Globus pallidus (tissue), 1 donor: Measurements from ENCODE around the gene RNF212B.
"Not testable (repeated sequence)": the region's sequence is repeated elsewhere in the genome, so short reads cannot be mapped to it uniquely, and the experiment has no call there.

ENCODE experiments used
- DNase-seq: peaks from one replicate; pipeline ENCODE4 v3.0.0-alpha.2; 2015; ENCODE audit warnings: low spot score

Gene RNF212B, protein sequence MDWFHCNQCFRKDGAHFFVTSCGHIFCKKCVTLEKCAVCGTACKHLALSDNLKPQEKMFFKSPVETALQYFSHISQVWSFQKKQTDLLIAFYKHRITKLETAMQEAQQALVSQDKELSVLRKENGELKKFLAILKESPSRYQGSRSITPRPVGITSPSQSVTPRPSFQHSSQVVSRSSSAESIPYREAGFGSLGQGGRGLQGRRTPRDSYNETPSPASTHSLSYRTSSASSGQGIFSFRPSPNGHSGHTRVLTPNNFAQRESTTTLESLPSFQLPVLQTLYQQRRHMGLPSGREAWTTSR

DNA sequence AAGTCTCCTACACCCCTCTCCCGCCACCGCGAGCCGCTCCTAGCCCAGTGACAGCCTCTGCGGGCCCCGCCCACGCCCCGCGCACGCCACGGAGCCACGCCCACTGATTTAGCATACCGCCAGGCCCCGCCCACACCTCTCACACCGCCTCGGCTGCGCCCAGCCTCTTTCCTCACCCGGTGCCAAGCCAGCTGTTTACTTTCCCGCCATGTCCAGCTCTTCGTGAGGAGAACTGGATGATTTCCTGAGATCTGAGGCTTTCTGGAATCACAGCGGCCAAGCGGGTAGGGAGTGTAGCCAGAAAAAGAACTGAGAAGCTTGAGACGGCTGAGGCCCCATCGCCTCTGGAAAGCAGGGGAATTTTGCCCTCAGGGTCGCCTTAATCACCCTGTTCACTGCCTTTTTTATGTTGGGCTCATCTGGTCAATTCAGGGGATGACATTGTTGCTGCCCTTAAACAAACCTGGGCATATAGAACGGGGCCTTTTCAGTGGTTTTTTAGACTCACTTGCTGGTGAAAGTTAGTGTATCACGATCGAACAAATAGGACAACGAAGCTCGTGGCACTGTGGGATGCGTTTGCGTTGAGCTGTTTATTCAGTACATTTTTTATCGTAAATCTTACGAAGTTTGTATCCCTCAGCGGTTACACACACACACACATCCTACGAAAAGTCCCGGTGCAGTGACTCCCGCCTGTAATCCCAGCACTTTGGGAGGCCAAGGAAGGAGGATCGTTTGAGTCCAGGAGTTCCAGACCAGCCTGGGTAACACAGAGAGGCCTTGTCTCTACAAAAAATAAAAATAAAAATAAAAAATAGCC is at the start of gene RNF212B:
Gene RNF212B, plus strand, starts transcription at position 165 of the 823 bp plus-strand sequence. CDS start 2,410 bp downstream, outside the sequence.
- peak; percentile 66 for DNase-seq

DNA sequence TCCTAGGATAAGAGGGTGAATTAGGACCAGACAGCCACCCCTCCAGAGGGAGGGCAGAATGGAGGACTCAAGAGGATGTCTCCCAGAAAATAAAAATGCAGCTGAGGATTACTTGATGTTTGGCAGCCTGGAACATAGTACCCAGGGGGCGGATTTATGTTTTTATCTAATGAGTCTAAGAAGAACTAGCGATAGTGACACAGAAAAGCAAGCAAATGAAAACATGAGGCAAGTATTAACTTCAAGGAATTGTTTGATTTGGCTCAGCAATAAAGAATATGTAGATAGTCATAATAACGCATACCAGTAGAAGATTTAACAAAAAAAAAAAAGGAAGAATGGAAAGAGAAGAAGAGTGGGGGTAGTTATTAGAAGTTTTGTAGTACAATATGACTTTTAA is 44.3 kb upstream of the RNF212B start:
- no peak for DNase-seq

DNA sequence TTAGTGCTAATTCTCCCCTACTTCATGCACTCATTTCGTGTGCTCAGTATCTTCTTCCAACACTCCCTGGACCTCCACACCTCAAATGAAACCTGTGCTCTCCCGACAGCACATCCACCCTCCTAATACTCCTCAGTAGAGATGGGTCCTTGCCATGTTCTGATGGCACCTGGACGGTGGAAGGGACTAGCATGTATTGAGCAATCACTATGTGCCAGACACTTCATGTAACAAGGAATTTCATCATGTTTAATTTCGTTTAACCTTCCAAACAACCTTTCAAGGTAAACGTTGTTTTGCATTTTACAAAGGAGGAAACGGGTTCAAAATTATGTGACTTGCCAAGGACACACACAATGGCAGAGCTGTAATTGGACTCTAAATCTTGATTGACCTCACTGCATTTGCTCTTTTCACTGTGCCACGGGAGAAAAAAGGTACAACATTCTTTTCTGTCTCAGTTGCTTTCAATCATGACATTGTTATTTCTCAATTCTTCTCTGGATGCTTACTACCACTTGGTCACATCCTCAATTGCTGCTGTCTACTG is 42.1 kb upstream of the RNF212B start:
- DNase-seq: no peak

DNA sequence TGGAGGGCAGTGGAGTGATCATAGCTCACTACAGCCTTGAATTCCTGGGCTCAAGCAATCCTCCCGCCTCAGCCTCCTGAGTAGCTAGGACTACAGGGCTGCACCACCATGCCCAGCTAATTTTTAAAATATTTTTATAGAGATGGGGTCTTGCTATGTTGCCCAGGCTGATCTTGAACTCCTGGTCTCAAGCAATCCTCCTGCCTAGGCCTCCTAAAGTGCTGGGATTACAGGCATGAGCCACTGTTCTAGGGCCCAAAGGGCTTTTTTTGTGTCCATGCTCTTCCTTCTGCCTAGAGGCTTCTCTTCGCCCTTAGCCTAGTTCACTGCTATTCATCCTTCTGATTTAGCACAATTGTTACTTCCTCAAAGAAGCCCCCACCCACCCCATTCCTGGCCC is 41.2 kb upstream of the RNF212B start:
- DNase-seq: not testable (repeated sequence)

DNA sequence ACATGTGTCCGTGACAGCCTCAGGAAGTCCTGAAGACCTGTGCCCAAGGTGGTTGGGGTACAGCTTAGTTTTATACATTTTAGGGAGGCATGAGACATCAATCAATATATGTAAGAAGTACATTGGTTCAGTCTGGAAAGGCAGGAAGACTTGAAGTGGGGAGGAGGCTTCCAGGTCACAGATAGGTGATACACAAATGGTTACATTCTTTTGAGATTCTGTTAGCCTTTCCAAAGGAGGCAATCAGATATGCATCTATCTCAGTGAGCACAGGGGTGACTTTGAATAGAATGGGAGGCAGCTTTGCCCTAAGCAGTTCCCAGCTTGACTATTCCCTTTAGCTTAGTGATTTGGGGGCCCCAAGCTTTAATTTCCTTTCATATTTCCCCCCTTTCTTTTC is 38.6 kb upstream of the RNF212B start:
- DNase-seq: not testable (repeated sequence)

DNA sequence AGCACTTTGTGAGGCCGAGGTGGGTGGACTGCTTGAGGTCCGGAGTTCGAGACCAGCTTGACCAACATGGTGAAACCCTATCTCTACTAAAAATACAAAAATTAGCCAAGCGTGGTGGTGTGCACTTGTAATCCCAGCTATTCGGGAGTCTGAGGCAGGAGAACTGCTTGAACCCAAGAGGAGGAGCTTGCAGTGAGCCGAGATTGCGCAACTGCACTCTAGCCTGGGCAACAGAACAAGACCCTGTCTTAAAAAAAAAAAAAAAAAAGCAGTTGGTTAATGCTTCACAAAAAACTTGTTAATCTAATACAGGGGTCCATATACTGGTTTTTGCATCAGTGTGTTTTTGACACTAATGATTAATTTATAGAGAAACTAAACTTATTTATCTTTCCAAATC is 35.7 kb upstream of the RNF212B start:
- DNase-seq: no peak

DNA sequence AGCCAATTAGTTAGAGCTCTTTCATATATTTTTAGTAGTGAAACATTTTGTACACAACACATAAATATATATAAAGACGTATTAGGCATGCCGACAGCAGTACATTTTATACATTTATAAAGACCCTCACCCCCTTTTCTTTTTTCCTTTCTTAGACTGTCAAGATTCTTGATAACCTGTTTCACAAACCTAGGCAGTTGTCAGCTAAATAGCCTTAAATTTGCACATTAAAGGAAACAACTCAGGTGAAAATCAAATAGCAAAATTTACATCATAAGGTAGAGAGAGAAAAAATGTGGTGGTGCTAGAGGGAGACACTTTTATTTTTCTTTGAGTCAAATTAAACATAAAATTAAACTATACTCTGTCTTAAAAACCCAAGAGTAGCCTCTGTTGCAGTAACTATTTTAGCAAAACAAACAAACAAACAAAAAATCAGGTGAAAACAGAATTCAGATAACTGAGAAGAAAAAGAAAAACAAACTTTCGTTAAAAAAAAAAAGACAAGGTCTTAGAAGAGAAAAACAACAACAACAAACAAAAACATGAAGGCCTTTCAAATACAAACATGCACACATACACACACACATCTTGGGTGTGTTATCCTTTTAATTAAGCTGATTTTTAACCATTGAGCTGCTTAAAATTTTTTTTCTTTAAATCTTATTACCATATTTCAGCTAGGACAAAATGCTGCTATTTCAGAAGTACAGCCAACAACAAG is 31.2 kb upstream of the RNF212B start:
- no peak for DNase-seq

DNA sequence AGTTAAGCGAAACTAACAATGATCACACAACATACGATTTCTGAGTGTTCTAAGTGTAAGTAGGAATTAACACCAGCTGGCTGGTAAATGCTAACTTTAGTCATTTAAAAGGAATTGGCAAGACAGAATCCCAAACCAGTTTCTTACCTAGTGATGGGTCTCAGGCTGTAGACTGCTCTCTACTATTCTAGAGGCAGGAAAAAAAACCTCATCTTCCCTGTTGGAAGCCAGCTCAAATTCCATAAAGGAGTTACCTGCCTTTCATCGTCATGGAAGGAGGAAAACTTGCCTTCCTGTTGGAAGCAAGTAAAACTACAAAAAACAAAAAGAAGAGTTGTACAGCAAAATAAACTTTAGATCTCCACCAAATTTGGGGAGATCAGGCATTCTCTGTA is 30.6 kb upstream of the RNF212B start:
- no peak for DNase-seq

DNA sequence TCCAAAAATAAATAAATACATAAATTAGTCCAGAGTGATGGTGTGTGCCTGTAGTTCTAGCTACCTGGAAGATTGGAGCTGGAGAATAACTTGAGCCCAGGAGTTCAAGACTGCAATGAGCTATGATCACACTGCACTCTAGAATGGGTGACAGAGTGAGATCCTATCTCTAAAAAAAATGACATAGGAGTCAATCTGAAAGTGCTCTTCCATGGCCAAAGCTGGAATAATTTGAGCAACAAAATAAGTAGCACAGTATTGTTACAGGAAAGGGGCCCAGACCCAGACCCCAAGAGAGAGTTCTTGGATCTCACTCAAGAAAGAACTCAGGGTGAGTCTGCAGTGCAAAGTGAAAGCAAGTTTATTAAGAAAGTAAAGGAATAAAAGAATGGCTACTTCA is 29.4 kb upstream of the RNF212B start:
- no peak for DNase-seq

DNA sequence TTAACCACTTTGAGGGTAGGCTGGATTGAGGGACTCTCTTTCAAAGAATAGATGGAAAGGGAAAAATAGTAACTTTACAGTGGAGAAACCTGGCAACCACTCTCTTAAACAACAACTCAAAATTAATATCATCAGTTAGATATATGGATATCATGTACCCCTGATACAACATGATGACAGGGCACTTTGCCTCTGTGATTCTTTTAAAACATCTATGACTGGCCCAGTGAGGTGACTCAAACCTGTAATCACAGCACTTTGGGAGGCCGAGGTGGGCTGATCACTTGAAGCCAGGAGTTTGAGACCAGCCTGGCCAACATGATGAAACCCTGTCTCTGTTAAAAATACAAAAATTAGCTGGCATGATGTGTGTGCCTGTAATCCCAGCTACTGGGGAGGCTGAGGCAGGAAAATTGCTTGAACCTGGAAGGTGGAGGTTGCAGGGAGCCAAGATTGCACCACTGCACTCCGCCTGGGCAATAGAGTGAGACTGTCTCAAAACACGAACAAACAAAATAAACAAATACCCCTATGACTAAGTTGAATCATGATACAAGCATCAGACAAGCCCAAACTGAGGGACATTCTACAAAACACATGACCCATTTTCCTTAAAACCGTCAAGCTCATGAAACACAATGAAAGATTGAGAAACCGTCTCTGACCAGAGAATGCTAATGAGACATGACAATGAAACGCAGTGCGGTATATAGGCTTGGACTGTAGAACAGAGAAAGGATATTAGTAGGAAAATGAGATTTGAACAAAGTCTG is 27.9 kb upstream of the RNF212B start:
- DNase-seq: no peak

DNA sequence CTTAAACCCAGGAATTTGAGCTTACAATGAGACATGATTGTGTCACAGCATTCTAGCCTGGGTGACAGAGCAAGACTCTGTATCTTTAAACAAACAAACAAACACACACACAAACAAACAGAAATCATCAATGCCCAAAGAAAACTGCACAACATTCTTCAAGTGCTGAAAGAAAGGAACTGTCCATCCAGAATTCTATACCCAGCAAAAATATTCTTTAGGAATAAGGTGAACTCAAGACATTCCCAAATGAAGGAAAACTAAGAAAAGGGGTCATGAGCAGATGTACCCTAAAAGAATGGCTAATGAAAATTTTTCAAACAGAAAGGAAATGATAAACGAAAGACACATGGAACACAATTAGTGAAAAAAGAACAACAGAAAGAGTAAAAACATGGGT is 22.3 kb upstream of the RNF212B start:
- DNase-seq: no peak

DNA sequence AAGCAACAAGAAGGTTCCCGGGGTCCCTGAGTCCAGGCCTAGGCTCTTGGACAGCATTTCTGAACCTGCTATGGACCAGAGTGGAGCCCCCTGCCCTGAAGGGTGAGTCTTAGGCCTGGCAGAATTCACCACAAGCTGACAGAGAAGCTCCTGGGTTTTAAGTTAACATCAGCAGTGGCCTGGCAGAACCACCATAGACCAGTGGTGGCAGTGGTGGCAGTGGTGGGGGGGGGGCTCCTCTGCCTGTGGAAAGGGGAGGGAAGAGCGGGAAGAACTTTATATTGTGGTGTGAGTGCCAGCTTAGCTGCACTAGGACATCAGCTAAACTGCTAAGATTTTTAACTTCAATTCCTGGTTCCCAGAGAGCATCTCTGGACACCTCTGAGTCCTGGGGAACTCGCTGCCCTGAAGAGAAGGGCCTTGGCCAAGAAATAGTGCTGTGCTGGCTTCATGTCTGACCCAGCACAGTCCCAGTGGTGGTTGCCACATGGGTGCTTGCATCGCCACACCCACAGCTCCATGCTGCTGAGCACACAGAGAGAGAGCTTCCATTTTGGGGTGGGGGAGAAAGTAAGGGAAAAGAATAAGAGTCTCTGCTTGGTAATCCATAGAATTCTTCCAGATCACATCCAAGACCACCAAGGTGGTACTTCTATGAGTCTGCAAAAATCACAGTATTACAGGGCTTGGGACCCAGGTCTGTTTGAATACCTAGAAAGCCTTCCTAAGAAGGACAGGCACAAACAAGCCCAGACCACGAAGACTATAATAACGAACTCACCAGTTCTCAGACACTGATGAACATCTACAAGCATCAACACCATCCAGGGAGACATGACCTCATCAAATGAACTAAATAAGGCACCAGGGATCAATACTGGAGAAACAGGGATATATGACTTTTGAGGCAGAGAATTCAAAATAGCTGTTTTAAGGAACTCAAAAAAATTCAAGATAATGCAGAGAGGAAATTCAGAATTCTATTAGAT is 20.4 kb upstream of the RNF212B start:
- no peak for DNase-seq

DNA sequence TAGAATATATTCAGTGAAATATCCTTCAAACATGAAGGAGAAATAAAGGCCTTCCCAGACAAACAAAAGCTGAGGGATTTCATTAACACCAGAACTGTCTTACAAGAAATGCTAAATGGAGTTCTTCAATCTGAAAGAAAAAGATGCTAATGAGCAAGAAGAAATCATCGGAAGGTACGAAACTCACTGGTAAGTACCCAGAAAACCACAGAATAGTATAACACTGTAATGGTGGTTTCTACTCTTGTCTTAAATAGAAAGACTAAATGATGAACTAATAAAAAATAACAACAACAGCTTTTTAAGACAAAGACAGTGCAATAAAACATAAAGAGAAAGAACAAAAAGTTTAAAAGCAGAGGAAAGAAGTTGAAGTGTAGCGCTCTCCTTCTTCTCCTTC is 18.7 kb upstream of the RNF212B start:
- DNase-seq: no peak

DNA sequence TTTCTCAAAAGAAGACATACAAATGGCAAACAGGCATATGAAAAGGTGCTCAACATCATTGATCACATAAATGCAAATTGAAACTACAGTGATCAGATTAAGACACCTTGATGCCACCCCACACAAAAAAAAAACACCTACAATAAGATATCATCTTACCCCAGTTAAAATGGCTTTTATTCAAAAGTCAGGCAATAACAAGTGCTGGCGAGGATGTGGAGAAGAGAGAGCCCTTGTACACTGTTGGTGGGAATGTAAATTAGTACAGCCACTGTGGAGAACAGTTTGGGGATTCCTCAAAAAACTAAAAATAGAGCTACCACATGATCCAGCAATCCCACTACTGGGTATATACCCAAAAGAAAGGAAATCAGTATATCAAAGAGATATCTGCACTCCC is 12.8 kb upstream of the RNF212B start:
- not testable (repeated sequence) for DNase-seq

DNA sequence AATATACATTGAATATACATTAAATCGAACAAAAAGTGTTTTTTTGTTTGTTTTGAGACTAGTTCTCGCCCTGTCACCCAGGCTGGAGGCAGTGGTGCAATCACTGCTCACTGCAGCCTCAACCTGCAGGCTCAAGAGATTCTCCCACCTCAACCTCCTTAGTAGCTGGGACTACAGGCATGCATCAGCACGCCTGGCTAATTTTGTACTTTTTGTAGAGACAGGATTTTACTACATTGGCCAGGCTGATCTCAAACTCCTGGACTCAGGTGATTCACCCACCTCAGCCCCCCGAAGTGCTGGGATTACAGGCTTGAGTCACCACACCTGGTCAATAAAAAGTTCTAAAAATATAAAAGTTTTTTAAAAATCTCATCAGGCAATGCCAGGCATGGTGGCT is 10.2 kb upstream of the RNF212B start:
- no peak for DNase-seq

DNA sequence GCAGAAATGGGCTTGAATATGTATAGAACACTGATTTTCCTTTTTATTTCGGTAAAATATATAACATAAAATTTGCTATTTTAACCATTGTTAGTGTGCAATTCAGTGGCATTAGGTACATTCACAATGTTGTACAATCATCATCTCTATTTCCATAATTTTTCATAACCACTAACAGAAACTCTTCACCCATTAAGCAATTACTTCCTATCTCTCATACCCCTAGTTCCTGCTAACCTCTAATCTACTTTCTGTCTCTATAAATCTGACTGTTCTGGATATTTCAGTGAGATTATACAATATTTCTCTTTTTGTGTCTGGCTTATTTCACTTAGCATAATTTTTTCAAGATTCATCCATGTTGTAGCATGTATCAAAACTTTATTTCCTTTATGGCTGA is 8.9 kb upstream of the RNF212B start:
- DNase-seq: no peak

DNA sequence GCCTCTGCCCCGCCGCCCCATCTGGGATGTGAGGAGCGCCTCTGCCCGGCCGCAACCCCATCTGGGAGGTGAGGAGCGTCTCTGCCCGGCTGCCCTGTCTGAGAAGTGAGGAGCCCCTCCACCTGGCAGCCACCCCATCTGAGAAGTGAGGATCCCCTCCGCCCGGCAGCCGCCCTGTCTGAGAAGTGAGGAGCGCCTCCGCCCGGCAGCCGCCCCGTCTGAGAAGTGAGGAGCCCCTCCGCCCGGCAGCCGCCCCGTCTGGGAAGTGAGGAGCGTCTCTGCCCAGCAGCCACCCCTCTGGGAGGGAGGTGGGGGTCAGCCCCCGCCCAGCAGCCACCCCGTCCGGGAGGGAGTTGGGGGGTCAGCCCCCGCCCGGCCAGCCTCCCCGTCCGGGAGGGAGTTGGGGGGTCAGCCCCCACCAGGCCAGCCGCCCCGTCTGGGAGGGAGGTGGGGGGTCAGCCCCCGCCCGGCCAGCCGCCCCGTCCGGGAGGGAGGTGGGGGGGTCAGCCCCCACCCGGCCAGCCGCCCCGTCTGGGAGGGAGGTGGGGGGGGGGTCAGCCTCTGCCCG is 5.4 kb upstream of the RNF212B start:
- DNase-seq: not testable (repeated sequence)

DNA sequence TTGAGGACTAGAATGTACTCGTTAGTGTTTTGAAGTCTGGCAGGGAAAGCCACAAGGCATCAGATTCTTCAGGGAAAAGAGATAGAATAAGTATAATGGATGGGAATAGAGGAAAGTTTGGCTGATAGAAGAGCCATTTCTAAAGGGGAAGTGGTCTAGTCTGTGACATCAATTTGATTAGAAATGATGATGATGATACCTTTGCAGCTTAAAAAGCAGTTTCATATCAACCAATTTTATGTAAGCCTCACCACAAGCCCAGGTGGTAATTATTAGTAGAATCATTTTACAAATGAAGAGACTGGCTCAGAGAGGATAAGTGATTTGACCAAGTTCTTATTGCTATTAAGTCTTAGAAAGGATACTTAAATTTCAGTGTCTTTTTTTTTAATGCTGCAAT is 2.9 kb downstream of the RNF212B start:
- no peak for DNase-seq

DNA sequence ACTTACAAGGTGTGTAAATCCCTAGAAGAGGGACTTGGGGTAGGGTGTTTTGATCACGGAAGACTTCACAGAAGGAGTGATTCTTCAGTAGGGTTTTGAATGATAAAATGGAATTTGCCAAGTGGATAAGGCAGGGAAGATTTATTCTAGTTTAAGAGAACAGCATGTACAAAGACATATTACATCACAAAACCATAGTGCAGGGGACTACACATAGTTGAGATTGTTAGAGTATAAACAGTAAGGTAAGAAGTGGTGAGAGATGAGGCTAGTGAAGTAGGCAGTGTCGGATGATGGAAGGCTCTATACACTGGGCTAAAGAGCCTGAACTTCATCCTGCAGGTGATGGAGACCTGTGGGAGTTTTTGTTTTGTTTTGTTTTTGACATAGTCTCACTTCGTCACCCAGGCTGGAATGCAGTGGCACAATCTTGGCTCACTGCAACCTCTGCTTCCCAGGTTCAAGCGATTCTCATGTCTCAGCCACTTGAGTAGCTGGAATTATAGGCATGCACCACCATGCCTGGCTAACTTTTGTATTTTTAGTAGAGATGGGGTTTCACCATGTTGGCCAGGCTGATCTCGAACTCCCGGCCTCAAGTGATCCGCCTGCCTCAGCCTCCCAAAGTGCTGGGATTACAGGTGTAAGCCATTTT is 3.5 kb downstream of the RNF212B start:
- not testable (repeated sequence) for DNase-seq

DNA sequence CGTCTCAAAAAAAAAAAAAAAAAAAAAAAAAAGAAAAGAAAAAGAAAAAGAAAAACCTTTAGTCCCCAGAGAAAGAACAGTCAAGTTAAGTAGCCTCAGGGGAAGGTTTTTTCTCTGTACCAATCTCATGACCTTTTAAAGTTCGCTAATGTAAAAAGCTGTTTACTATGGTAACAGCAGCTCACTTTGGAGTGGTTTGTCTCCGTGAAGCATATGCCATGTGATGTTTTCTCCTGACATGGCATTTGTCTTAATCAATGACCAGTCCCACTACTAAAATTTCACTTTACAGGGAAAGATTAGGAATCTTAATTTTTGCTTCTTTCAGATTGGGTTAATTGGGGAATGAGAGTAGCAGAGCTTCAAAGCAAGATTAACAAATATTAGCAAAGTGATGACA is 4.3 kb downstream of the RNF212B start:
- DNase-seq: no peak
